Neural crest cell (in vitro differentiated cells): ENCODE results near the gene ARHGEF40. TPM values are rescaled to one million over a fixed set of nuclear protein-coding genes. Genes with fewer than 3 reads are reported as not detected.

Source experiments
- DNase-seq: peaks from one replicate; pipeline ENCODE4 v3.0.0; 2021; ENCODE audit warnings: low read depth, mixed read lengths, low spot score
- H3K27ac Mint-ChIP-seq: one replicate; pipeline ENCODE4 v1.8.0; 2021; ENCODE audit warnings: mild to moderate bottlenecking, mixed read lengths; ENCODE audit not compliant: unreplicated experiment
- H3K27me3 Mint-ChIP-seq: 2 replicates; pipeline ENCODE4 v1.8.0; 2021; ENCODE audit warnings: low read depth, mild to moderate bottlenecking, mixed read lengths
- H3K36me3 Mint-ChIP-seq: 2 replicates; pipeline ENCODE4 v1.8.0; 2021; ENCODE audit warnings: low read depth, mild to moderate bottlenecking, mixed read lengths
- H3K4me1 Mint-ChIP-seq: 2 replicates; pipeline ENCODE4 v1.8.0; 2021; ENCODE audit warnings: mixed read lengths
- H3K4me3 Mint-ChIP-seq: one replicate; pipeline ENCODE4 v1.8.0; 2021; ENCODE audit warnings: mild to moderate bottlenecking, mixed read lengths
- H3K9me3 Mint-ChIP-seq: 2 replicates; pipeline ENCODE4 v1.8.0; 2021; ENCODE audit warnings: mixed read lengths
- CTCF ChIP-seq: fragments of 200-600 bp; sonication (generic); conservative IDR thresholded peaks from 2 replicates; pipeline ENCODE4 v1.5.0; 2021; ENCODE audit warnings: antibody characterized with exemption, mild to moderate bottlenecking
- microRNA-seq: library from miRNA; unstranded; fragments of <30 nt; microRNA quantifications from one replicate; pipeline ENCODE4, GENCODE V29; 2020
- total RNA-seq: library from RNA; stranded (reverse); gene quantifications from 2 replicates; pipeline ENCODE4 v1.2.1, GENCODE V29; 2021

ARHGEF40 gene
- total RNA-seq, 1 donor from 2014 or later: 73.8 TPM

- DNase-seq: no peak
- H3K4me1 Mint-ChIP-seq: no peaks in the 10 kb centered on the region
- no peaks in the 10 kb centered on the region for H3K27me3 Mint-ChIP-seq
- TF ChIP-seq CTCF: no peak
- H3K4me3 Mint-ChIP-seq: no peak overlapping the region
- H3K9me3 Mint-ChIP-seq: no peaks in the 10 kb centered on the region
- no peak overlapping the region for H3K27ac Mint-ChIP-seq
- no peaks in the 10 kb centered on the region for H3K36me3 Mint-ChIP-seq
Measured at GRCh38 chr14:21120686-21121085, 50.6 kb downstream of the ARHGEF40 start.

- H3K4me1 Mint-ChIP-seq: no peaks in the 10 kb centered on the region
- H3K27ac Mint-ChIP-seq: no peak overlapping the region
- TF ChIP-seq CTCF: no peak
- no peaks in the 10 kb centered on the region for H3K27me3 Mint-ChIP-seq
- no peak for DNase-seq
- H3K9me3 Mint-ChIP-seq: no peaks in the 10 kb centered on the region
- no peak overlapping the region for H3K4me3 Mint-ChIP-seq
- H3K36me3 Mint-ChIP-seq: no peaks in the 10 kb centered on the region
Measured at GRCh38 chr14:21121122-21121521, 51.0 kb downstream of the ARHGEF40 start.

GRCh38 chr14:21123429-21123828 is 53.3 kb downstream of the ARHGEF40 start:
- TF ChIP-seq CTCF: no peak
- peaks cover 12% of the 10 kb centered on the region for H3K27me3 Mint-ChIP-seq
- no peak overlapping the region for H3K4me3 Mint-ChIP-seq
- H3K4me1 Mint-ChIP-seq: no peaks in the 10 kb centered on the region
- H3K9me3 Mint-ChIP-seq: no peaks in the 10 kb centered on the region
- no peaks in the 10 kb centered on the region for H3K36me3 Mint-ChIP-seq
- no peak overlapping the region for H3K27ac Mint-ChIP-seq
- no peak for DNase-seq

- no peaks in the 10 kb centered on the region for H3K27me3 Mint-ChIP-seq
- peaks cover 7% of the 10 kb centered on the region for H3K4me1 Mint-ChIP-seq
- no peaks in the 10 kb centered on the region for H3K36me3 Mint-ChIP-seq
- no peak overlapping the region for H3K4me3 Mint-ChIP-seq
- no peak for TF ChIP-seq CTCF
- no peak overlapping the region for H3K27ac Mint-ChIP-seq
- DNase-seq: no peak
- peaks cover 5% of the 10 kb centered on the region for H3K9me3 Mint-ChIP-seq
Measured at GRCh38 chr14:21133901-21134300, 63.8 kb downstream of the ARHGEF40 start.

- H3K27ac Mint-ChIP-seq: no peak overlapping the region
- no peak for DNase-seq
- peaks cover 3% of the 10 kb centered on the region for H3K9me3 Mint-ChIP-seq
- no peak overlapping the region for H3K4me3 Mint-ChIP-seq
- H3K27me3 Mint-ChIP-seq: no peaks in the 10 kb centered on the region
- H3K36me3 Mint-ChIP-seq: no peaks in the 10 kb centered on the region
- peak; percentile 78 for TF ChIP-seq CTCF
- peaks cover 7% of the 10 kb centered on the region for H3K4me1 Mint-ChIP-seq
Measured at GRCh38 chr14:21136024-21136423, 65.9 kb downstream of the ARHGEF40 start.

Small RNA genes lying within 50 kb of the gene (microRNA-seq; reads per million reads assigned to microRNA genes)
- not detected for gene MIR6717

Other genes with a start within 250 kb of the ARHGEF40 start
- gene RNASE3, start 178.9 kb upstream of the ARHGEF40 start, total RNA-seq: not detected in 2 replicates
- not detected in 2 replicates for gene RNASE2, start 114.8 kb upstream of the ARHGEF40 start, total RNA-seq
- 86.5 and 88.8 TPM in 2 replicates for gene METTL17, start 80.3 kb upstream of the ARHGEF40 start, total RNA-seq
- 0.36 and 0.37 TPM in 2 replicates for gene SLC39A2, start 71.0 kb upstream of the ARHGEF40 start, total RNA-seq
- 13.7 and 17.4 TPM in 2 replicates for gene NDRG2, start 45.2 kb upstream of the ARHGEF40 start, total RNA-seq
- not detected in 2 replicates for gene TPPP2, start 40.1 kb upstream of the ARHGEF40 start, total RNA-seq
- not detected in 2 replicates for gene RNASE13, start 35.5 kb upstream of the ARHGEF40 start, total RNA-seq
- not detected in 2 replicates for gene RNASE7, start 27.9 kb upstream of the ARHGEF40 start, total RNA-seq
- gene RNASE8, start 12.5 kb upstream of the ARHGEF40 start, total RNA-seq: not detected in 2 replicates
- 141 and 143 TPM in 2 replicates for gene ZNF219, start 28.4 kb downstream of the ARHGEF40 start, total RNA-seq
- gene TMEM253, start 30.8 kb downstream of the ARHGEF40 start, total RNA-seq: 1.6 TPM in 2 replicates
- gene OR5AU1, start 85.8 kb downstream of the ARHGEF40 start, total RNA-seq: not detected in 2 replicates
- 993 and 1,012 TPM in 2 replicates for gene HNRNPC, start 199.1 kb downstream of the ARHGEF40 start, total RNA-seq
- not detected in 2 replicates for gene RPGRIP1, start 209.8 kb downstream of the ARHGEF40 start, total RNA-seq